BE2C (cell line): ENCODE measurements around the gene CD93.

Experiments used
- DNase-seq: peaks from one replicate; pipeline ENCODE4 v3.0.0-alpha.2; 2020
- H3K27me3 ChIP-seq: fragments of 250-450 bp; sonication (Bioruptor Pico); 2 replicates; pipeline ENCODE4 v1.5.1; 2020; ENCODE audit warnings: mild to moderate bottlenecking
- H3K36me3 ChIP-seq: fragments of 250-450 bp; sonication (Bioruptor Pico); 2 replicates; pipeline ENCODE4 v1.5.1; 2020; ENCODE audit warnings: mild to moderate bottlenecking
- H3K4me1 ChIP-seq: fragments of 250-450 bp; sonication (Bioruptor Pico); 2 replicates; pipeline ENCODE4 v1.5.1; 2020
- H3K4me3 ChIP-seq: 2 replicates; pipeline ENCODE4 v1.5.1; 2011; ENCODE audit warnings: low read depth, low read length
- H3K9me3 ChIP-seq: fragments of 250-450 bp; sonication (Bioruptor Pico); 2 replicates; pipeline ENCODE4 v1.5.1; 2020
- CTCF ChIP-seq: IDR thresholded peaks from 2 replicates; pipeline ENCODE4 v1.5.1; 2012; ENCODE audit warnings: mild to moderate bottlenecking, low read depth, low read length

The CD93 gene

GRCh38 chr20:23105193-23105592 lies 19.1 kb upstream of the CD93 start:
- H3K4me3 ChIP-seq = no peak overlapping the region
- peaks cover 3% of the 10 kb centered on the region for H3K27me3 ChIP-seq
- no peaks in the 10 kb centered on the region for H3K36me3 ChIP-seq
- no peaks in the 10 kb centered on the region for H3K4me1 ChIP-seq
- no peak for DNase-seq
- TF ChIP-seq CTCF = no peak
- no peaks in the 10 kb centered on the region for H3K9me3 ChIP-seq

GRCh38 chr20:23103284-23104018 lies 17.3 kb upstream of the CD93 start:
- H3K9me3 ChIP-seq = no peaks in the 10 kb centered on the region
- H3K4me1 ChIP-seq = no peaks in the 10 kb centered on the region
- no peak overlapping the region for H3K4me3 ChIP-seq
- no peaks in the 10 kb centered on the region for H3K36me3 ChIP-seq
- no peak for DNase-seq
- peaks cover 3% of the 10 kb centered on the region for H3K27me3 ChIP-seq
- no peak for TF ChIP-seq CTCF

- no peaks in the 10 kb centered on the region for H3K4me1 ChIP-seq
- no peaks in the 10 kb centered on the region for H3K9me3 ChIP-seq
- no peak for DNase-seq
- peaks cover 3% of the 10 kb centered on the region for H3K27me3 ChIP-seq
- H3K36me3 ChIP-seq = no peaks in the 10 kb centered on the region
- TF ChIP-seq CTCF = no peak
- H3K4me3 ChIP-seq = no peak overlapping the region
These were observed 15.7 kb upstream of the CD93 start for GRCh38 chr20:23101696-23102406.

- H3K9me3 ChIP-seq = no peaks in the 10 kb centered on the region
- no peaks in the 10 kb centered on the region for H3K4me1 ChIP-seq
- TF ChIP-seq CTCF = no peak
- no peaks in the 10 kb centered on the region for H3K36me3 ChIP-seq
- no peak for DNase-seq
- H3K4me3 ChIP-seq = no peak overlapping the region
- H3K27me3 ChIP-seq = peaks cover 3% of the 10 kb centered on the region
These were observed 14.6 kb upstream of the CD93 start for GRCh38 chr20:23100720-23101107.

GRCh38 chr20:23099791-23100719 lies 13.9 kb upstream of the CD93 start:
- Histone ChIP-seq H3K9me3 (no peaks in the 10 kb centered on the region), H3K27me3 (peaks cover 3% of the 10 kb centered on the region), H3K4me3 (no peak overlapping the region), H3K36me3 (no peaks in the 10 kb centered on the region), H3K4me1 (no peaks in the 10 kb centered on the region)
- TF ChIP-seq CTCF = no peak
- no peak for DNase-seq
